Measurements from ENCODE around the gene SPIC. TPM values are rescaled to one million over a fixed set of nuclear protein-coding genes. Genes with fewer than 3 reads are reported as not detected.

The SPIC gene
- total RNA-seq, 1 donor from 2014 or later: not detected

DNA sequence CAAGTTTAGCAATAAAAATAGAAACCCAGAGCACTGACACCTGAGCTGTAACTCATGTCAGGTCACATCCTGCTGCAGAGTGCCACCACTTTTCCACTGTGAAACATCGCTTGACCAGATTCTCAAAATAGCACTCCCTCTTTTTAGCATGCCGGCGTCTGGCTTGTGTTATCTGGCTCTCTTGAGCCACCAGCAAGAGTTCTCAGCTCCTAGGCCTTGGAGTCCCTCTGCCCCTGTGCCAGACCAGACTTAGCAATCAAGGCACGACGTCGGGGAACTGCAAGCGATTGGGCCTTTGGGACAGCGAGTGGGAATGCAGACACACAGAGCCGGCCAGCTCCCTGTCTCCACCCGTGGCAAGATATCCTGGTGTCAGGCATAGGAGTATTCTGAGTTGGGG is 52.5 kb downstream of the SPIC start:
- Histone ChIP-seq H3K36me3 (no peaks in the 10 kb centered on the region), H3K4me1 (no peaks in the 10 kb centered on the region), H3K9me3 (replicated peaks) (no peaks in the 10 kb centered on the region), H3K27me3 (ENCODE audit: low read depth) (no peaks in the 10 kb centered on the region), H3K27ac (replicated peaks) (peak overlapping the region; percentile 52), H3K4me3 (no peak overlapping the region)
- peak; percentile 35 for DNase-seq
- intact Hi-C loops (cut with micrococcal nuclease): no loop called here
- TF ChIP-seq, protein P1, sequence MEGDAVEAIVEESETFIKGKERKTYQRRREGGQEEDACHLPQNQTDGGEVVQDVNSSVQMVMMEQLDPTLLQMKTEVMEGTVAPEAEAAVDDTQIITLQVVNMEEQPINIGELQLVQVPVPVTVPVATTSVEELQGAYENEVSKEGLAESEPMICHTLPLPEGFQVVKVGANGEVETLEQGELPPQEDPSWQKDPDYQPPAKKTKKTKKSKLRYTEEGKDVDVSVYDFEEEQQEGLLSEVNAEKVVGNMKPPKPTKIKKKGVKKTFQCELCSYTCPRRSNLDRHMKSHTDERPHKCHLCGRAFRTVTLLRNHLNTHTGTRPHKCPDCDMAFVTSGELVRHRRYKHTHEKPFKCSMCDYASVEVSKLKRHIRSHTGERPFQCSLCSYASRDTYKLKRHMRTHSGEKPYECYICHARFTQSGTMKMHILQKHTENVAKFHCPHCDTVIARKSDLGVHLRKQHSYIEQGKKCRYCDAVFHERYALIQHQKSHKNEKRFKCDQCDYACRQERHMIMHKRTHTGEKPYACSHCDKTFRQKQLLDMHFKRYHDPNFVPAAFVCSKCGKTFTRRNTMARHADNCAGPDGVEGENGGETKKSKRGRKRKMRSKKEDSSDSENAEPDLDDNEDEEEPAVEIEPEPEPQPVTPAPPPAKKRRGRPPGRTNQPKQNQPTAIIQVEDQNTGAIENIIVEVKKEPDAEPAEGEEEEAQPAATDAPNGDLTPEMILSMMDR (IDR thresholded peaks at IDR 0.05; ENCODE audit: borderline replicate concordance): no peak

DNA sequence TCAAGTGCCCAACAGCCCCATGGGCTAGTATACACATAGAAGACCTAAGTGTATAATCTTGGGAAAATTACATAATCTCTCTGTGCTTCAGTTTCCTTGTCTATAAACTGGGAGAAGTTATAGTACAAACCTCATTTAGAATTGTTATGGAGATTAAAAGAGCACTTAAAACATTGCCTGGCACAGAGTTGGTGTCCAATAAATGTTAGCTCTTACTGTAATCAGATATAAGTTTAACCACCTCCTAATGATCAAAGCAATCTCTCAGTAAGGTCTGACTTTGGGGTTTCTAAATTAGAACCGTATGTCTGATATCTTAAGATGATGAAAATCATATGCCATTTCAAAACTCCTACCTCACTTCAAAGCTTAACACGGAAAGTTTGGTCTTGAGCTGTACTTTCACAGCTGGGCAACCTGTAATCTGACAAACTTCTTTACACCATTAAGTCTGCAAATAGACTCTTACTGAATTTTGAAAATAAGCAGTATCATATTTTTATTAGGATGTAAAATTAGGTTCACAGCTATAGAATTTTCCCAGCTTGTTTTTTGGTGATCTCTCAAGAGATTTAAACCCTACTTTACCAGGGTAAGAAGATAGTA is 61.0 kb downstream of the SPIC start:
- Histone ChIP-seq H3K27me3 (ENCODE audit: low read depth) (no peaks in the 10 kb centered on the region), H3K9me3 (replicated peaks) (peaks cover 5% of the 10 kb centered on the region), H3K36me3 (no peaks in the 10 kb centered on the region), H3K4me3 (no peak overlapping the region), H3K27ac (replicated peaks) (no peak overlapping the region), H3K4me1 (no peaks in the 10 kb centered on the region)
- TF ChIP-seq, protein P1 (IDR thresholded peaks at IDR 0.05; ENCODE audit: borderline replicate concordance): no peak
- intact Hi-C loops (cut with micrococcal nuclease): no loop called here
- DNase-seq: no peak

Other genes with a start within 250 kb of the SPIC start
- 7.5 TPM for gene UTP20, start 195.2 kb upstream of the SPIC start, total RNA-seq
- gene ARL1, start 67.6 kb upstream of the SPIC start, total RNA-seq: 93.0 TPM
- 7.3 TPM for gene MYBPC1, start 119.6 kb downstream of the SPIC start, total RNA-seq
- gene CHPT1, start 222.3 kb downstream of the SPIC start, total RNA-seq: 132 TPM

Measured in left ventricle myocardium inferior (tissue), 1 donor.